ENCODE measurements around the gene ENTPD2.
"Not testable (repeated sequence)": the region's sequence is repeated elsewhere in the genome, so short reads cannot be mapped to it uniquely, and the experiment has no call there.

ENTPD2 gene

GRCh38 chr9:137064027-137064879, 10.4 kb upstream of the ENTPD2 start:
- DNase-seq (ENCODE audit: low read depth): peak; percentile 40

- DNase-seq (ENCODE audit: low read depth): no peak
Measured at GRCh38 chr9:137063311-137064026, 9.6 kb upstream of the ENTPD2 start.

GRCh38 chr9:137062798-137063197, 8.9 kb upstream of the ENTPD2 start:
- not testable (repeated sequence) for DNase-seq (ENCODE audit: low read depth)

- no peak for DNase-seq (ENCODE audit: low read depth)
Measured at GRCh38 chr9:137062384-137062783, 8.5 kb upstream of the ENTPD2 start.

GRCh38 chr9:137058521-137059234, 4.8 kb upstream of the ENTPD2 start:
- DNase-seq (ENCODE audit: low read depth): no peak

DNA sequence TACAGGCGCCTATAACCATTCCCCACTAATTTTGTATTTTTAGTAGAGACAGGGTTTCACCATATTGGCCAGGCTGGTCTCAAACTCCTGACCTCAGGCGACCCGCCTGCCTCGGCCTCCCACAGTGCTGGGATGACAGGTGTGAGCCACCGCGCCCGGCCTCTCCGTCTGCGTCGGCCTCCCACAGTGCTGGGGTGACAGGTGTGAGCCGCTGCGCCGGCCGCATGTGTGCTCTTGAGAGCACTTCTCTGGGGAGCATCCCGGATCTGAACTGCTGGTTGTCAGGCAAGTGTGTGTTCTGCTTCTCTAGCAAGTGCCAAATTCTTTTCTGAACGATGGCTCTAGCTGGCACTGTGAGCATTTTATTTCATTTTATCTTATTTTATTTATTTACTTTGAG, 3.7 kb upstream of the ENTPD2 start:
- no peak for DNase-seq (ENCODE audit: low read depth)

DNA sequence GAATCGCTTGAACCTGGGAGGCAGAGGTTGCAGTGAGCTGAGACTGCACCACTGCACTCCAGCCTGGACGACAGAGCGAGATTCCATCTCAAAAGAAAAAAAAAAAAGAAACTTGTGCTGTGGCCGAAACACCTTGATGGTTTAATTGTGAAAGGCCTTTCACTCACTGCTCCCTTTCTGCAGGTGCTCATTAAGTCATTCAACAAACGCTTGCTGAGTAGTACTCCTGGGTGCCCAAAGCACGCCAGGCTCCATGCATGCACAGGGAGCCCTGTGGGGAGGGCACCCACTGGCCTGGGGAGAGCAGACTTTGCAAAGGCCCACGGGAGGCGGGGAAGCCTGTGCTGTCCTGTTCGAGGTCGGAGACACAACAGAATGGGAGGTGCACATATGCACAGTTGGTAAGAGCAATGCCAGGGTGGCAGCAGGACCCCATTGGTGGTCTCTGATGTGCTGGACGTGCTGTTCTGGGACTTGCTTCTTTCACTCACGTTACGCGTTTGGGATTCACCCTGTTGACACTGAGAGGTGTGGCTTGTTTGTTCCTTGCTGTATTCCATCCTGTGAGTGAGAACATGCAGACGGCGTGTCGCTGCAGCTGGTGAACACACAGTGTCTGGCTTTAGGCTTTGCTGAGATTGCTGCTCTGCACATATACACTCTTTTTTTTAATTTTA, 3.0 kb upstream of the ENTPD2 start:
- DNase-seq (ENCODE audit: low read depth): no peak

DNA sequence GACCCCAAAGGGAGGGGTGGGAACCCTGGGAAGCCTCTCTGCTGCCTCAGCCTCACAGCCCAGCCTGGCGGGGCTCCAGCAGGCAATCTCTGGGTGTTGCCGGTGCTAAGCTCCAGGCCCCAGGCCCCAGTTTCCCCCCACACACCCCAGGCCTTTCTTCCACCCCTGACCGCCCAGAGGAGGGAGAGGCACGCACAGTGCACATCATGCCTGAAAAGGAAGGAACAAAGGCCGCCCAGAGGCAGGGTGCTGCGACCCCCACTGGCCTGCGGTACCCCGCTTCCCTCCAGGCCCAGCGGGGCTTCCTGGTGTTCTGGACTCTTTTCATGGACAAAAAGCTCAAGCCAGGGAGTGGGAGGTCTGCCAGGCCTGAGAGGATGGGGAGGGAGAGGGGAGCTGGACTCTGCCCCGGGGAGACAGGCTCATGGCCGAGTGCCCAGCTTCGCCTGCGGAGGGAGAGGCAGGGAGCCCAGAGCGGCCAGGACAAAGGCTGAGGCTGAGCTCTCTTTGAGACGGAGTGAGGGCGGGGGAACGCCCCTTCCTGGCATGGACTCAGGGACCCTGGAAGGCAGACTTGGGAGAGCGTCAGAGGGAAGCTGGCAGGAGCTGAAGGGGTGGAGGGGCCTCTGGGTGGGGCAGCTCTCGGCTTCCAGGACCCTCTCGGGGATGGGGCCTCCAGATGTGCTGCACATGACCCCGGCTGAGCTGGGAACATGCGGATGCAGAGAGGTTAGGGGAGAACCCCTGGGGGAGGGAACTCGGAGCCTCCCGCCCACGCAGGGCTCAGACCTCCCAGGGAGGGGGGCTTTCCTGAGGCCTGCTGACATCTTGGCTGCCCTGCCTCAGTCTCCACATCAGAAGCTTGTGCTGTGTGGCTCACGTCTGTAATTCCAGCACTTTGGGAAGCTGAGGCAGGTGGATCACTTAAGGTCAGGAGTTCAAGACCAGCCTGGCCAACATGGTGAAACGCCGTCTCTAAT, 1.8 kb upstream of the ENTPD2 start:
- no peak for DNase-seq (ENCODE audit: low read depth)

GRCh38 chr9:137054932-137055384, 1.1 kb upstream of the ENTPD2 start:
- DNase-seq (ENCODE audit: low read depth): no peak

GRCh38 chr9:137052998-137053943, 590 bp downstream of the ENTPD2 start:
- DNase-seq (ENCODE audit: low read depth): no peak

- DNase-seq (ENCODE audit: low read depth): no peak
Measured at GRCh38 chr9:137052293-137052692, 1.6 kb downstream of the ENTPD2 start.

- no peak for DNase-seq (ENCODE audit: low read depth)
Measured at GRCh38 chr9:137051145-137051724, 2.6 kb downstream of the ENTPD2 start.

GRCh38 chr9:137050570-137050969, 3.3 kb downstream of the ENTPD2 start:
- DNase-seq (ENCODE audit: low read depth): no peak

DNA sequence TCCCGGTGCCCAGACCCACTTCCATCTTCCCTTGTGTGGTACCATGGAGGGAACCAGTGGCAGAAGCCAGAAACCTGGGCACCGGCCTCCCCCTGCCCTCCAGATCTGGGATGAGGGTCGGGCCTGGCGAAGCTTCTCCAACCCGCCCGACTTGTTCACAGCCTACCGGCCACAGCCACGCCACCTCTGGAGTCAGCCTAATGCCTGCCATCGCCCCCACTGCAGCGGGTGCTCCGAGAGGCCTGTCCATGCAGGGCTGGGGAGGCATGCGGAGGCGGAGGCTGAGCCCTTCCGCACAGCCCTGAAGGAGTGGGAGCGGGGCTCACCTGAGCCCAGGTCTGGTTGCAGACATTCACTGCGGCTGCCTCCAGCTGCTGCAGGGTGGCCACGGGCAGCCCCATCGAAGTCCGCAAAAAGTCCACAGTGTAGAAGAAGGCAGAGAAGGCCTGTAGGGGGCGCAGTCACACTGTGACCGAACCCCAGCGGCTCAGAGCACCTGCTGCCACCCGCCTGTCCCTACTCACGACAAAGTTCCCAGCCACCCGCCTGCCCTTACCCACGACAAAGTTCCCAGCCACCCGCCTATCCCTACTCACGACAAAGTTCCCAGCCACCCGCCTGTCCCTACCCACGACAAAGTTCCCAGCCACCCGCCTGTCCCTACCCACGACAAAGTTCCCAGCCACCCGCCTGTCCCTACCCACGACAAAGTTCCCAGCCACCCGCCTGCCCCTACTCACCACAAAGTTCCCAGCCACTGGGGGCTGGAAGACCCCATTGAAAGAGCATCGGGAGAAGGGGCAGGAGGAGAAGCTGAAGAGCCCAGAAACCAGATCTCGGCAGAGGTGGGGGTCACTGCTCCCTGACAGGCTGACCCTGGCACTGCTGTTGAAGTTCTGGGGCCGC, 4.1 kb downstream of the ENTPD2 start:
- DNase-seq (ENCODE audit: low read depth): no peak

- DNase-seq (ENCODE audit: low read depth): no peak
Measured at GRCh38 chr9:137048655-137049543, 5.0 kb downstream of the ENTPD2 start.

DNA sequence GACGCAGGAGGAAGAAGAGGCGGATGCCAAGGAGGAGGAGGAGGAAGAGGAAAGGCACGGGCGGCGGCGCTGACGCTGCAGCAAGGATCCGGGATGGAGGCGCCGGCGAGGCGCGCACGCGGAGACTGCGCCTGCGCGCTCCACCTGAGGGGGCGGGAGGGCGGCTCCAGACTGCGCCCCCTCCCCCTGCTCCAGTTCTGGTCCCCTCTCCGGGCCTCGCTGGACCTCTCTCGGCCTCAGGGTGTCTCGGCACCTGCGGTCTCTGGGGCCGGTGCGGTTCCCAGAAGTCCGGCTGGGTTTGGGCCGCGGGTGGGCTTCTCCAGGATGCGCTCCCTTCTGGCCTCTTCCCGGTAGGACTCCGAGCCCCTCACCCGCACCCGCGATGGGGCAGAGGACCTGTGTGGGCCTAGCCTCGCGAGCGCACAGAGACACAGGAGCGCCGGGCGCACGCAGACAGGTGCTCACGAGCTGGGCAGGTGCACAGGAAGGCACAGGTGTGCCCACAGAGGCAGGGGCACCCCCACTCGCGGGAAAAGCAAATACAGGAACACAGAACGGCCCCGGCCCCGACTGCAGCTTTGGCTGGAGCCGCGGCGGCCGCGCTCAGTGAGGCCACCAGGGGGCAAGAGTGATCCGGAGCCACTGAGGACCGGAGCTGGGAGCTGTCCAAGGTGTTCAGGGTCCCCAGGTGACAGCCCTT, 7.6 kb downstream of the ENTPD2 start, which contains the start of gene NPDC1:
NPDC1 (minus strand) TSS at position 90 of the 700 bp plus-strand sequence. CDS start 188 bp downstream, outside the sequence.
- DNase-seq (ENCODE audit: low read depth): peak; percentile 74
